Measurements from ENCODE around the gene ZNF526. TPM values are rescaled to one million over a fixed set of nuclear protein-coding genes. Genes with fewer than 3 reads are reported as not detected.

ZNF526 gene
- total RNA-seq, 4 donors from 2014 or later = 3.8 to 6.3 (median 4.0) TPM

DNA sequence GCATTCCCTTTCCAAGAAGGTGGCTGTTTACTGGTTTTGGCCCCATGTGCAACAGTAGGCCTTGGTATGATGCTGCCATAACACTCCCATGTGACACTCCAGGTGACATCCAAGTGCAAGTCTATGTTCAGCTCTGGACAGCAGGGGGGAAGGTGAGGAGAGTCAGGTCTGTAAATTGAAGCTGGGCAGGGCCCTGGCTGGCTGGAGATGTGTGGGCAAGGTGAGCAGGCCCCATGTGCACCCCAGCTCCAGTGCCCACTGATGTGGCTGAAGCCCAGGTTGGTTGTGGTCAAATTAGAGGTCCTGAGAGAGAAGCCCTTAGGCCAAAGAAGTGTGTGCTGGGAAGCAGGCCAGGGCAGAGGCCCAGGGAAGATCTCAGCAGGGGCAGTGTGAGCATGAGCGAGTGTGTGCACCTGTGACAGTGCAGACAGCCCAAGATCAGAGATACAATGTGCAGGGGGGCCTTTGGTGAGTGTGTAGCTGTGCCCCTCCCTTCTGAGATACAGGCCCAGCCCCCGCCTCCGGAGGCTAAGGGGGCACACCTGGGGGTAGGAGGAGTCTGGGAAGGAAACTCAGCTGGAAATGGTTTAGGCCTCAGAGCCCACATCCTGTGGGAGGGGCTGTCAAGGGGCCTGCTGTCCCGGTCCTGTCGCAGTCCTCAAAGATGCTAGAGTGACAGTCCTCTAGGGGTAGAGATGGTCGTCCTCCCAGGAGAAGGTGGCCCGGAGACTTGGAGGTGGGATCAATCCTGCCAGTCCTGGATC is 21.3 kb upstream of the ZNF526 start:
- Histone ChIP-seq H3K4me3 (peak overlapping the region in 2 of 4 donors; percentile 16 to 24), H3K9me3 (no peaks in the 10 kb centered on the region), H3K27me3 (no peaks in the 10 kb centered on the region), H3K4me1 (peaks cover 31 to 63% (median 36%) of the 10 kb centered on the region in 3 donors), H3K36me3 (peaks cover 10 to 76% (median 23%) of the 10 kb centered on the region in 3 donors), H3K27ac (peak overlapping the region; percentile 70 to 84 (median 78))
- 32 to 49% methylated on average over 4 to 5 of the region's 7 CpGs for WGBS, 2 donors
- intact Hi-C loops (cut with DNase I) = no loop called here
- peak in 1 of 4 donors; percentile 15 for TF ChIP-seq POLR2A (IDR thresholded peaks at IDR 0.05)
- TF ChIP-seq CTCF (IDR thresholded peaks at IDR 0.05) = no peak
- no peak for DNase-seq

- WGBS, 2 donors = 23 to 42% methylated on average over 7 to 9 of the region's 32 CpGs
- H3K4me1 ChIP-seq = peaks cover 31 to 63% (median 36%) of the 10 kb centered on the region in 3 donors
- no peaks in the 10 kb centered on the region for H3K27me3 ChIP-seq
- intact Hi-C loops (cut with DNase I) = no loop called here
- TF ChIP-seq CTCF (IDR thresholded peaks at IDR 0.05) (peak in 2 of 6 experiments; percentile 32 to 48), POLR2A (IDR thresholded peaks at IDR 0.05) (no peak)
- no peaks in the 10 kb centered on the region for H3K9me3 ChIP-seq
- peak overlapping the region; percentile 70 to 84 (median 78) for H3K27ac ChIP-seq
- peak overlapping the region in 2 of 4 donors; percentile 16 to 24 for H3K4me3 ChIP-seq
- no peak for DNase-seq
- H3K36me3 ChIP-seq = peaks cover 11 to 84% (median 23%) of the 10 kb centered on the region in 3 donors
Measured at GRCh38 chr19:42199440-42200115, 20.5 kb upstream of the ZNF526 start.

GRCh38 chr19:42200116-42200715 is 19.9 kb upstream of the ZNF526 start:
- TF ChIP-seq CTCF (IDR thresholded peaks at IDR 0.05) (no peak), POLR2A (IDR thresholded peaks at IDR 0.05) (no peak)
- Histone ChIP-seq H3K4me1 (peaks cover 31 to 63% (median 36%) of the 10 kb centered on the region in 3 donors), H3K27ac (peak overlapping the region; percentile 70 to 84 (median 78)), H3K9me3 (no peaks in the 10 kb centered on the region), H3K4me3 (peak overlapping the region in 2 of 4 donors; percentile 16 to 24), H3K36me3 (peaks cover 17 to 90% (median 23%) of the 10 kb centered on the region in 3 donors), H3K27me3 (no peaks in the 10 kb centered on the region)
- intact Hi-C loops (cut with DNase I) = no loop called here
- 90 to 100% methylated on average over 1 to 2 of the region's 5 CpGs for WGBS, 2 donors
- no peak for DNase-seq

DNA sequence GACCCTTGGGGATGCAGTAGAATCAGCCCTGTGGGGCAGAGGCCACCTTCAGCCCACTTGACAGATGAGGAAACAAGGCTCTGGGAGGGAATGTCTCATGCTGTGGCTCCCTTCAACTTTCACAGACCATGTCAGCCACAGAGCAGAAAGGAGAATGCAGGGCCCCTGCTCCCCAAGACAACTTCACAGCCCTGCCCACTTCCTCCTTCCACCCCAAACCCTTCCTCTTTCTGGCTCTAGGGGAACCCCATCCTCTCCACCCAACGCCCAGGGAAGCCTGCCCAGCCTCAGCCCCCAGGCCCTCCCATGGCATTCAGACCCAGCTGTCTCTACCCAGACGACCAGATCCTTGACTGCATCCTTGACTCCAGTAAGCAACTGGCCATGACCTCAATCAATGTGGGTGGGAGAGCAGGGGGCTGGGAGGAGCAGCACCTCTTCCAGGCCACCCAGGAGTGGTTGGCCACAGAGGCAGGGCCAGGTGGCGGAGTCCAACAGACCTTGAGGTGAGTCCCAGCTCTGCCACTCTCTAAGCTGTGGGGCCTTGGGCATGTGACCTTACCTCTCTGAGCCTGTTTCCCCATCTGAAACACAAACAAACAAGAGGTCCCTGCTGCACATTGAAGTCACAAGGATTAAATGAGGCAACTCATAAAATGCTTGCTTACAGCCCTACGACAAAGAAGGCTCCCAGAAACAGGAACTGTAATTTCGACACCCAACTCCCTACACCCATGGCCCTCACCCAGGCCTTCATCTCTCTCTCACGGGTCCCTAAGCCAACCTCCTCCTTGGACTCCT is 18.4 kb upstream of the ZNF526 start:
- H3K4me3 ChIP-seq = peak overlapping the region in 1 of 4 donors; percentile 8
- no peak for DNase-seq
- intact Hi-C loops (cut with DNase I) = no loop called here

More for the DNA sequence above, 18.4 kb upstream of the ZNF526 start:
- H3K27ac ChIP-seq = peak overlapping the region; percentile 33 to 84 (median 76)
- peaks cover 35 to 73% (median 43%) of the 10 kb centered on the region in 3 donors for H3K4me1 ChIP-seq
- H3K36me3 ChIP-seq = peaks cover 17 to 97% (median 23%) of the 10 kb centered on the region in 3 donors
- WGBS, 2 donors = 47 to 49% methylated on average over 3 to 5 of the region's 6 CpGs
- TF ChIP-seq CTCF (IDR thresholded peaks at IDR 0.05) (no peak), POLR2A (IDR thresholded peaks at IDR 0.05) (no peak)
- no peaks in the 10 kb centered on the region for H3K27me3 ChIP-seq
- no peaks in the 10 kb centered on the region for H3K9me3 ChIP-seq

All from esophagus squamous epithelium (tissue), 5 donors.